Stimulated activated CD8-positive, alpha-beta memory T cell treated with anti-CD3 and anti-CD28 coated beads, Interleukin-7, amount 100 ng/mL, for 24 hours (primary cell): ENCODE measurements around the gene LCE4A.

Experiments
- DNase-seq: peaks from one replicate; pipeline ENCODE4 v3.0.0-alpha.2; 2020; ENCODE audit warnings: low read depth

Gene LCE4A

DNA sequence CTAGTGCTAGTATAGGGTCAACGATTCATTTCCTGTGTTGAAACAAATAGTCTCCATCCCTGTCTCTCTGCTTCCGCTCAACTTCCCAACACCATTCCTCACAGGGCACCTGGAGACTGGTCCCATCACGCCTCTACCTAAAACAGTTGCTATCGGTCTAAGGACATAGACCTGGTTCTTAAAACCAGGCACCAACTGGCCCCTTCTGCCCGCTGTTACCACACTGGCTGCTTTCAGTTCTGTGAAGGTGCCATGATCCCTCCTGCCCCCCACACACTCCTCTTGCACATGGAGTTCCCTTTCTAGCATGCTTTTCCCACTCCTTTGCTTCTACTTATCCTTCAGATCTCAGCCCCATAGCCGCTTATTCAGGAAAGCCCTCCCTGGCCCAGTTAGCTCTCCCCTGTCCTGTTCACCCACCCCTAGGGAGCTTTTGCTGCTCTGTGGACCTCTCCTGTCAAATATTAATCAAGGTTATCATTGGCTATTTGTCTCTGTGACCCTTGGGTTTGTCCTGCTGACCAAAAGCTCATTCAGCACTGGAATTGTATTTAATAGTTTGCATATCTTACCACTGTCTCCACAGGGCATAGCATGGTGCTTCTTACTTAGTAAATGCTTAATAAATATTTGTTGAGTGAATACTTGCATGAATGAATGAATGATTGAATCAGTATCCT is 37.9 kb downstream of the LCE4A start:
- no peak for DNase-seq

GRCh38 chr1:152747831-152748230 is 39.9 kb downstream of the LCE4A start:
- no peak for DNase-seq

- DNase-seq: no peak
Observed at GRCh38 chr1:152752225-152752624, 44.3 kb downstream of the LCE4A start.

DNA sequence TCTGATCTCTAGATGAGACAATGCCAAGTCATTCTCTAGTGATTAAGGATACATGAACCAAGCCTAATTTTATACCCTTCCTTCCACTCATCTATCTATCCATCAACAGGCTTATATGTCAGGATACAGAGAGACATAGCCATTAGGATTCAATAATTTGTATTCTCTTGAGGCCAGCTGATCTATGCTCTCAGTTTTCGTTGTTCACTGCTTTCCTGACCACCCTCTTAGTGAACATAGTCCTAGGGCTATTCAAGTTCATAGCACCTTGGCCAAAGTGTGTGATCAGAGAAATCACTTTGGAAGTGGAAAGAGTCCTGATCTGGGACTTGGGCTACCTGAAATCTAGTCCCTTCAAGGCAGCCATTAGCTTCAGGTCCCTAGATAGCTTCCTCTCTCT is 45.6 kb downstream of the LCE4A start:
- no peak for DNase-seq

- no peak for DNase-seq
Observed at GRCh38 chr1:152756872-152757271, 48.9 kb downstream of the LCE4A start.

DNA sequence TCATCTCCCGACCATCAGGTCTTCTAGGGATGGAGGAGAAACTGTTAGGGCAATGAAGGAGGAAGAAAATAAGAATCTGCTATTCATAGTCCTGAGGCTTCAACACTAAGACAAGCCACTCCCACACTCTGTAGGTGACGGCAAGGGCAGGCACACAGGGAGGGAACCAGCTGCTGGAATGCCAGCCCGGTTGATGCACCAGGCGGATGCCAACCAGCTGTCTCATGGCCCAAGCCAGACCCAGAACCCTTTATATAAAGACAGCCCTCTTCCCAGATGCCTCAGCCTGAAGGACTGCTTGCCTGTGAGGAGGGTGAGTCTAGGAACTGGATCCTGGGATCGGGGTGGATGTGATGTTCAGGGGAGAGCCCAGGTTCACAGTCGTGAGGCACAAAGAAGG is 49.8 kb downstream of the LCE4A start, which contains the start of gene KPRP:
Gene KPRP (plus strand): TSS at position 279 of the 400 bp plus-strand sequence. CDS start 1,564 bp downstream, outside the sequence.
- no peak for DNase-seq

DNA sequence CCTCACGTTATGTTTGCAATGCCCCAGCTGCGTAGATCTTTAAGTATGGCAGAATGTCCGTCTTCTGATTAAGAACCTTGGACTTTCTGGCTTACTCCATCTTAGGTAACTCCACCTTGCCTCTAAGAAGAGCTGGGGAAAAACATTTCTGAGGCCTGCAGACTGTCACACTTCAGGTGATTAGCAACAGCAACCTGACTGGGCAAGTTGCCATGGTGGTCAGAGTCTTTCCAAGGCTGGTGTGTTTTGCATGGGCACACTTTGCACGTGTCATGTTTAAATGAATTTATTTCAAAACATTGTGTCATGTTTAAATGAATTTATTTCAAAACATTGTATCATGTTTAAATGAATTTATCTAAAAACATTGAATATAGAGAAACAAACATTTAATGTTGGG is 50.7 kb downstream of the LCE4A start:
- DNase-seq: no peak
